ENCODE measurements around the gene PCNX2.

DNA sequence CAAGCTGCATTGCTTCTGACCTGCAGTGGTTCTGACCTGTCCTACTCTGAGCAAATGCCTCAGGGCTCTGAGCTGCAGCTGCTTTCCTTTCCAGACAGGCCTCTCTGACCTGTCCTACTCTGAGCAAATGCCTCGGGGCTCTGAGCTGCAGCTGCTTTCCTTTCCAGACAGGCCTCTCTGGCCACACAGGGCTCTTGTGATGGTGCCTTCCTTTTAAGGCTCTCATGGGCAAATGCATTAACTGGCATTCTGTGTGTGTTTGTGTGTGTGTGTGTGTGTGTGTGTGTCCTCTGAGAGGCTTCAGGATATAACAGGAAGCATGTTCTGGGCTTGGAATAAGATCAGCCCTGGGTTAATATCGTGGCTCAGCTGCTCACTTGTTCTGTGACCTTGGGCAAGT, 213.8 kb downstream of the PCNX2 start:
- TF ChIP-seq NFIC (IDR thresholded peaks at IDR 0.05) (no peak), EP300 (IDR thresholded peaks at IDR 0.05; ENCODE audit: borderline replicate concordance) (no peak), CEBPB (IDR thresholded peaks at IDR 0.05) (no peak), RAD21 (IDR thresholded peaks at IDR 0.05; ENCODE audit: low read depth) (no peak)
- TF ChIP-seq, protein P1, sequence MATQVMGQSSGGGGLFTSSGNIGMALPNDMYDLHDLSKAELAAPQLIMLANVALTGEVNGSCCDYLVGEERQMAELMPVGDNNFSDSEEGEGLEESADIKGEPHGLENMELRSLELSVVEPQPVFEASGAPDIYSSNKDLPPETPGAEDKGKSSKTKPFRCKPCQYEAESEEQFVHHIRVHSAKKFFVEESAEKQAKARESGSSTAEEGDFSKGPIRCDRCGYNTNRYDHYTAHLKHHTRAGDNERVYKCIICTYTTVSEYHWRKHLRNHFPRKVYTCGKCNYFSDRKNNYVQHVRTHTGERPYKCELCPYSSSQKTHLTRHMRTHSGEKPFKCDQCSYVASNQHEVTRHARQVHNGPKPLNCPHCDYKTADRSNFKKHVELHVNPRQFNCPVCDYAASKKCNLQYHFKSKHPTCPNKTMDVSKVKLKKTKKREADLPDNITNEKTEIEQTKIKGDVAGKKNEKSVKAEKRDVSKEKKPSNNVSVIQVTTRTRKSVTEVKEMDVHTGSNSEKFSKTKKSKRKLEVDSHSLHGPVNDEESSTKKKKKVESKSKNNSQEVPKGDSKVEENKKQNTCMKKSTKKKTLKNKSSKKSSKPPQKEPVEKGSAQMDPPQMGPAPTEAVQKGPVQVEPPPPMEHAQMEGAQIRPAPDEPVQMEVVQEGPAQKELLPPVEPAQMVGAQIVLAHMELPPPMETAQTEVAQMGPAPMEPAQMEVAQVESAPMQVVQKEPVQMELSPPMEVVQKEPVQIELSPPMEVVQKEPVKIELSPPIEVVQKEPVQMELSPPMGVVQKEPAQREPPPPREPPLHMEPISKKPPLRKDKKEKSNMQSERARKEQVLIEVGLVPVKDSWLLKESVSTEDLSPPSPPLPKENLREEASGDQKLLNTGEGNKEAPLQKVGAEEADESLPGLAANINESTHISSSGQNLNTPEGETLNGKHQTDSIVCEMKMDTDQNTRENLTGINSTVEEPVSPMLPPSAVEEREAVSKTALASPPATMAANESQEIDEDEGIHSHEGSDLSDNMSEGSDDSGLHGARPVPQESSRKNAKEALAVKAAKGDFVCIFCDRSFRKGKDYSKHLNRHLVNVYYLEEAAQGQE (IDR thresholded peaks at IDR 0.05; ENCODE audit: low read depth), result no peak
